T-helper 1 cell treated with Interleukin-12 subunit alpha and Interleukin-12 subunit beta and Interleukin-4 antibody, amounts not matched to agents 30 ng/mL and 1 ng/mL, for 36 hours (primary cell): ENCODE data around the gene CEP43. TPM values are rescaled to one million over a fixed set of nuclear protein-coding genes. Genes with fewer than 3 reads are reported as not detected.

Source experiments
- intact Hi-C: fragments of 100-400 bp; cut with micrococcal nuclease; formaldehyde crosslinking; loops from one replicate; pipeline ENCODE4 v1.15.1; 2024
- total RNA-seq: library from RNA; stranded (reverse); gene quantifications from 2 replicates; pipeline ENCODE4 v1.2.3, GENCODE V29; 2022

Gene CEP43
- total RNA-seq, 1 donor from 2014 or later, result 13.7 TPM

DNA sequence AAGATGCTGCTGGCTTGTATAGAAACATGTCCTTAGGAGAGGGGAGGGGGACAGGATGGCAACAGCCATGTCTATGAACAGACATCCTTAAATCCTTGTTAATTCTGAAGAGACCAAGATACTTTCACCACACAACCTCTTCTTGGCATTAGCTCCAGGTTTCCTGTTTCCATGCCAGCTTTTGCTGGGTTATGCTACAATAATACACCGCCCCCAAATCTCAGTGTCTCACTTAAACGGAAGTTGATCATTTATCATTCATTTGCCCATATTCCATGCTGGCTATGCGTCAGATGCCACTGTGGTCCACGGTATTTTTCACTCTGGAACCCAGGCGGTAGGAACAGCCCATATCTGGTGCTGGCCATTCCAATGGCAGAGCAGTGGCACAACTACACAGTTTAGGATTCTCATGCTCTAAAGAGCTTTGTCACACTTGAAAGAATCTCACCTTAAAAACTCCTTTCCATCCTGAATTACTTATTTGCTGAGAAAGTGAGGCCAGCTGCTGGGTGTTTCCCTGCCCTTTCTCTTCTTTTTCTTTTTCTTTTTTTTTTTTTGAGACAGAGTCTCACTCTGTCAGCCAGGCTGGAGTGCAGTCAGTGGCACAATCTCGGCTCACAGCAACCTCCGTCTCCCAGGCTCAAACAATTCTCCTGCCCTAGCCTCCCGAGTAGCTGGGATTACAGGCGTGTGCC lies 39.1 kb upstream of the CEP43 start:
- intact Hi-C loops, result loop anchor here (1.0 to 5.0 kb wide), 6 partner anchors 9 to 543 kb away; partner anchors contain the start of gene RPS6KA2

DNA sequence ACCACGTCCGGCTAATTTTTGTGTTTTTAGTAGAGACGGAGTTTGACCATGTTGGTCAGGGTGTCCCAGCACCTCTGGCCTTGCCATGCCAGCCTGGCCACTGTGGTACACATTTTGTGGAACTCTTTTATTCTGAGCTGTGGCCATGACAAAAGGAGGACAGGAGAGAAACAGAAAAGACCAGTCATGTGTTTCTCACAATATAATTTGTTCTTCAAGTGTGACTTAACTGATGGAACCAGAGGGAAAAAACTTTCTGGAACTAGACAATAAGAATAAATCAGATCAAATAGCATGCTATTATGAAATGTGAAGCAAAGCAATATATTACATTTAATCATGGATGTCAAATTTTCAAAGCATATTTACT lies 38.6 kb upstream of the CEP43 start:
- intact Hi-C loops, result no loop called here

DNA sequence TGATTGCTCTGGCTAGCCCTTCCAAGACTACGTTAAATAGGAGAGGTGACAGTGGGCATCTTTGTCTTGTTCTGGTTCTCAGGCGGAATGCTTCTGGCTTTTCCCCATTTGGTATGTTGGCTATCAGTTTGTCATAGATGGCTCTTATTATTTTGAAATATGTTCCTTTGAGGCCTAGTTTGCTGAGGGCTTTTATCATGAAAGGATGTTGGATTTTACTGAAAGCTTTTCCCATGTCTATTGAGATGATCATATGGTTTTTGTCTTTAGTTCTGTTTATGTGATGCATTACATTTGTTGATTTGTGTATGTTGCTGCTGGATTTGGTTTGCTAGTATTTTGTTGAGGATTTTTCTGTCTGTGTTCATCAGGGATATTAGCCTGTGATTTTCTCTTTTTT lies 32.9 kb upstream of the CEP43 start:
- intact Hi-C loops, result no loop called here

DNA sequence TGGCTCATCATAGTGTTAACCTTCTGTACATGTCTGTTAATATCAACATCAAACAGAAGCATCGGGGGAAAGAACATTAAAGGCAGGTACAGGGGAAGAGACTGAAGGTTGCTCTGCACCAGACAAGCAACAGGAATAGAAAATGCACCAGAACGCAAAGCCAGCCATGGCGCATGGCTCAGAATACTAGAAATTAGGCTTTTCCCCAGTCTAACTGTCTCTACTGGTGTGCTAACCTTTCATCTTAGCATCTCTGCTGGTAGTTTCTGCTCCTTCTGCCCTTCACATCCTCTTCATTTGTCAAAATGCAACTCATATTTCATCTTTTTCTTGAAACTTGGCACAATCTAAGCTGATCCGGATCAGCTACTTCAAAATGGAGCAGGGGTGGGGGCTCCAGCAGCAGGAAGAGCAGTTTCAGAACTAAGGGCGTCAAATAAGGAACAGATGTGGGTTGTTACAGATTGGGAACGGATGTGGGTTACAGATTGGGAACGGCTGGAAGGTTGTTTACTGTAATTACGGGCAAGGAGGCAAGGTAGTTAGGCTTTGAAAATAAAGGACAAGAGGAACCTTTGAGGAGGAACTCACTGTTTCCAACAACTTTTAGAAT lies 29.7 kb upstream of the CEP43 start:
- intact Hi-C loops, result loop anchor here (1.0 kb wide), 1 partner anchor 10 kb away; no protein-coding TSS in a partner anchor

DNA sequence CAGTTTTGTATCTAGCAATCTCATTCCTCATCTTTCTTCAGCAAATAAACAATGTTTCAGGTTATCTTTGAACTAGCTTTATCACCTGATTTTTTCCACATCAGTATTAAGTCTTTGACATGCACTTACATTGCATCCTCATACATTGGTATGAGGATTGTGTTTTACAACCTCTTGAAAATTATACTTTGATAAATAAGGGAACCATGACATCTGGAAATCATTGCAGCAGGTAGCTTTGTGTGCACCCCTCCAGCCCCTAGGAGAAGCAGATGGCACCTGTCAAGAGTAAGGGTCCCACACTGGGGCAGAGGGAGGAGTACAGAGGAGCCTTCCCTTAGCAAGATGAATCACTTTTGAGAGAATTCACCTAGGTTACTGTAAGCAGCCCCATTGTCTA lies 29.1 kb upstream of the CEP43 start:
- intact Hi-C loops, result no loop called here

DNA sequence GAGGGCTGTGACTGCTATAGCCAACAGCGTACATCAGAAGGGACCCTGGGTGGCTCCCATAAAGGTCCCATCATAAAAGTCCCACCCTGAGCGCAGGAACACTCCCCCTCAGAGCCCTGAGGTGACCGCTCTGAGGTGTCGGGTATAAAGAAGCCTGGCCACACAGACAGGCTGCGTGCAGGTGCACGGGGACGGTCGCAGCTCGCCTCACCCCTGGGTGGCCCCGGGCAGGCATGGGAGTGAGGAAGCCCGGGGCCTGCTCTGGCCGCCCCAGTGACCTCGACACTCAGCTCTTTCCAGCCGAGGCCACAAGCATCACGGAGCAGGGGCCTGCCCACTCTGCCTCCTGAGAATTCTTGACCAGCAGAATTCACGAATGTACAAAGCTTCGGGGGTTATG lies 28.4 kb upstream of the CEP43 start:
- intact Hi-C loops, result no loop called here

DNA sequence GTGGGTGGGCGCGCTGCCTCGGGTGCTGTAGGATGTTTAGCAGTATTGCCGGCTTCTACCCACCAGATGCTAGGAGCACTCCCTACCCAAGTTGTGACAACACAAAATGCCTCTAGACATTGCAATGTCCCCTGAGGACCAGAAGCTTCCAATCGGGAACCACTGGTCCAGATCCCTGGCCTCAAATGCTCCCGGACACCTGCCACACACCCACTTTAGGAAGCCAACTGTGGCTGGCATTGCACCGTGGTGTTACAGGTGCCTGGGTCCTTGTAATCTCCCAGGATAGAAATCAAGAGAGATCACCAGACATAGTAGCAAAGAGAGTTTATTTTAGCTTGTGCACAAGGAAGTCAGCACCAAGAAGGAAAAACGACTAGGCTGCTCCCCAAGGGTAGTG lies 27.9 kb upstream of the CEP43 start:
- intact Hi-C loops, result no loop called here

DNA sequence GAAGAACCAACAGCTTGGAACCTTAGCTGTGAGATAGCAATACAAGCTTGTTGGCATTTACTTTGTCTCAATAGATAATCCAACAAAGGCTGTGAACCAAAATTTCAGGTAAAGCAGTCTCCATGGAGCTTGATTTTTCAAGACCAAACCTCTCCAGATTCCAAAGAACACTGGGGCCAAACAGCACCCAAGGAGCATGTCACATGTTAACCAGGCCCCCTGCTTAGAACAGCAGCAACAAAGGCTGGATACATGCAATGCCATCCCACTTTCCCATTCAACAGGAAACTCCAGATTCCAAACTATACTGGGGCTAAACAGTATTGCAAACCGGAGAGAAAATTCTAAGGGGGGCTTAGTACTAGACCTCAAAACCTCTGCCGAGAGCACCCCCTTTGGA lies 27.1 kb upstream of the CEP43 start:
- intact Hi-C loops, result no loop called here

DNA sequence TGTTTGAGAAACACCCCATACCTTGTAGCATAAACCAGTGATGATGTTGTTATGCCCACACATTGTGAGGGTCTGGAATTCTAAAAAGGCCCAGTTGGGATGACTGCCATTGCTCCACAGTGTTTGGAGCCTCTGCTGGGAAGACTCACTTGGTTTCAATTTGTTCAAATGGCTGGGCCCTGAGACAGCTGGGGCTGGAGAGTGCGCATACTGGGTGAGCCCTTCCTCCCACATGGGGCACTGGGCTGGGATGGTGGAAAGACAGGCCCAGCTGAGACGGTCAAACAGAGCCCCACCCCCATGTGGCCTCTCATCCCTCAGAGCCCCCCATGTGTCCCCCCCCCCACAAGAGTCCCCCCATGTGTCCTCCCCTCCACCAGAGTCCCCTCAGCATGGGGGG lies 22.6 kb upstream of the CEP43 start:
- intact Hi-C loops, result no loop called here

DNA sequence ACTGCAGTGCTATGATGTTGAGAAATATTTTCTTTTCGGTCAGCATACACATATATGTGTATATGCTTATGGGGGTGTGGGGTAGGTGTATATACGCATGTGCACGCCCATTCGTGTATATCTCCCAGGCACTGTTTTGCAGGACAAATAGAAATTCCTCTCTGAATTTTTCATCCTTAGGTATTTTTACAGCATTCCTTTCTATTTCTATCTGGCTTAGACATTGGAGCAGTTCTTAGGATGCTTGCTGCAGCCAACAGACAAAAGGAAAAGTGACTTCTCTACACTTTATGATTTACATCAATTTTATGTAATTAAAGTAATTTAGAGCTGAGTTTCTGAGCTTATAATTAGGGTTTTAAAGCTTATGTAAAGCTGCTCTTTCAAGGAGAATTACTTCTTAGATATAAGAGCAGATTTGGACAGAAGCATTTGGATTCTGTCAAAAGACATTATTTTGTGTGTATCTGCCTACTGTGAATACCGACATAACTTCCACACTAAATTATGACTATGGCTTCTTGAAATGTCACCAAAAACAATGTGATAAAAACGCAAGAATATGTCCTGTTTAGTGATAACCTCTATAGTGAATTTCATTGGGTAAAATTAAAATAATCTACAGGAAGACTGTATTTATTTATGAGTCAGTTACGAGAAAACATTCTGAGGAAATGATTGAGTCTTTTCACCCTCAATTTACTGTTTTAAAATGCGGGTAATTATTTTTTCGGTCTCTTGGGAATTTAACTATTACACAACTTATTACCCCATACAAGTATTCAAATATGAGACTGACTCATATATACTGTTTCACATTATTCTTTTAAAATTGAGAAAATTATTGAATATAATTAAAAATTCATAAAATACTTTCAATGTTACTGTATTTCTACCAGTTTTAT lies 21.3 kb upstream of the CEP43 start:
- intact Hi-C loops, result no loop called here

DNA sequence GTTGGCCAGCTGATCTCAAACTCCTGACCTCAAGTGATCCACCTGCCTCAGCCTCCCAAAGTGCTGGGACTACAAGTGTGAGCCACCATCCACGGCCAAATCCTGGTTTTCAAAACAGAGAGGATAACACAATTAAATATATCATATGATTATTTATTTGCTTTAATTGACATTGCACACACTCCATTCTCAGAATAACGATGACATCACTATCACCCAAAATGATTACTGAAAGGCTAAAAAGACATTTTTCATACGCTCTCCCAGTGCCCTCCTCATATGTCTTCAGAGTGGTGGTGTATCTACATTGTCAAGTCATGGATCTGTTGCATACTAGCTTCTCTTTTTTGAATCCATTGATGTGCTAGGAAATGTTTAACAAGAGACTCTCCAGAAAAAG lies 18.5 kb upstream of the CEP43 start:
- intact Hi-C loops, result no loop called here

DNA sequence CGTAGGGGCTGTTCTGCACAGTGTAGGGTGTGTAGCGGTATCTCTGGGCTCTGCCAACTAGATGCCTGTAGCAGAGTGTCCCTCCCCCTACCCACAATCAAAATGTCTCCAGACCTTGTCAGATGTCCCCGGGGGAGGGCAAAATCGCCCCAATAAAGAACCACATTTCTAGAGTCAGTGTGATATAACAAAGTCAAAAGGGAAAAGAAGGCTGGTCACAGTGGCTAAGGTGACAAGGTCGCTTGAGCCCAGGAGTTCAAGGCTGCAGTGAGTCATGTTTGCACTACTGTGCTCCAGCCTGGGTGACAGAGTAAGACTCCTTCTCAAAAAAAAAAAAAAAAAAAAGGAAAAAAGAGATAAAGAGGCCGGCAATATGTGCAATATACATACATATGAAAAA lies 11.7 kb upstream of the CEP43 start:
- intact Hi-C loops, result no loop called here

DNA sequence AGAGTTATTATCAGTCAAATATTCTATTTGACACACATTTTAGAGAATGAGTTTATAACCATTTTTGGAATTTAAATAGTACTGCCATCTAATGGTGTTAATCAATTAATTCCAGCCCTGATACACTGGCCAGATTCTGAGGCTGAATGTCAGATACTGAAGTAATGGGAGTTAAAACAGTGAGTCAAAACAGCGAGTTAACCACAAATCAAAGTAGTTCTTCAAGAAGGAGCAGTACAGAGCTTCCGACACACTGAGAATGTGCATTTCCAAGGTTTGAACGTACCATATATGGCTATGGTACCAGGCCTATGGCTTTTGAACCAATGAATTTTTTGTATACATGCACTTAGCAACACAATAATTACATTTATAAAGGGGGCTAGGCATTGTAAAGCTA lies 11.3 kb upstream of the CEP43 start:
- intact Hi-C loops, result loop anchor here (2.0 kb wide), 1 partner anchor 81 kb away; no protein-coding TSS in a partner anchor

DNA sequence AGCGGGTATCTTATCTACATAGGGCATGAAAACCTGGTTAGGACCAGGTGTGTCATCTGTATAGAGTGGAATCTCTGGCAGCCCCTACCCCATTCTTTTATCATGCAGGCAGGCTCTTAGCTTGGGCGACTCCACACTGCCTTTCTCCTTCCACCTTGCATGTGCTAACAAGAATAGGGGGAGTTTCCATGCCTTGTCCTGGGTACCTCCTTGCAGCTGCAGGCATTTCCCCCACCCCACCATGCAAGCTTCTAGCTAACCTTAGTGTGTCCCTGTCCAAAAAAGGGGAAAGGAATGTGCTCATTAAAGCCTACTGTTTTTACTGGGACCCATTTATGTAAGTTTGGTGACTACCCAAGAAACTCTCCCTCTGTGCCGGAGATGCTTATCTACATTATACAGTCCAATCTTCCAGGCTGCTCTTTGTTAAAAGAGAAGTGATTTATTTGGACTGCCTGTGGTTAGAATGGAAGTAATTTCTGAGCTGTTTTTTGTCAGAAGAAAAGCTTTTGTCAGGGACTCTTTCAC lies 10.5 kb upstream of the CEP43 start:
- intact Hi-C loops, result loop anchor here (1.0 to 2.0 kb wide), 6 partner anchors 11 to 213 kb away; partner anchors contain the start of gene CEP43

DNA sequence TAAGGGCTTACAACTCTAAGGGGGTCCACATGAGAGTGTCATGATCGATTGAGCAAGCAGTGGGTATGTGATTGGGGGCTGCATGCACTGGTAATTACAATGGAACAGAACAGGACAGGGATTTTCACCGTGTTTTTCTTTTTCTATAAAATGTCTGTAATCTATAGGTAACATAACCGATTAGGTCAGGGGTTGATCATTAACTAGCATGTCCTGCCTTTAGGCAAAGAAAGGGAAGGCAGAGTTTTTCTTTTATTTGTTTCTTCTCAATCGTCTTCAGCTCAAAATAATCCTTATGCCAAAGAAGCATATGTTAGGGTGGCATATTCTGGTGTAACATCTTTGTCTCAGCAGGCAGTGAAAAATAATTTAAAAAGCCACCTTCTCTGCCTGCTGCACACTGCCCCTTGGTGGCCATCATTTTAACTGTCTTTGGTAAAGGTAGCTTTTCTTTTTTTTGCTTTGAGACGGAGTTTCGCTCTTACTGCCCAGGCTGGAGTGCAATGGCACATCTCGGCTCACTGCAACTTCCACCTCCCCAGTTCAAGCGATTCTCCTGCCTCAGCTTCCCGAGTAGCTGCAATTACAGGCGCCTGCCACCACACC lies 9.7 kb upstream of the CEP43 start:
- intact Hi-C loops, result loop anchor here (1.0 to 2.0 kb wide), 6 partner anchors 10 to 214 kb away; partner anchors contain the start of gene CEP43

DNA sequence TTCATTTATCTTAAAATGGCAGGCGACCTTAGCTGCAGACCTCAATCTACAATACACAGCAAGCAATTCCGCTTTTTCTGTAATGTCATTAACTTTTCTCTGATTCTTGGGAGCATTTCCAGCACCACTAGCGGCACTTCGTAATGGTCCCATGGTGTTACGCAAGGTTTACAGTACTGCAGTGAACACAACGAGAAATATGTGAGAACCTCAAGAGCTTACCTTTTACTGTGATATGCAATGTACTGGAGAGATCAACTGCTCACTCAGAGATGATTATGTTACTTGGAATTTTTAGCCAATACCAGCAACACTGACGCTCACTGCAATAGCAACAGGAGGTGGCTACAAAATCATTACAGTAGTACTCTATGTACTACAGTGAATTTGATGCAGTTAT lies 2.8 kb upstream of the CEP43 start:
- intact Hi-C loops, result loop anchor here (5.0 kb wide), 3 partner anchors 614 to 831 kb away; partner anchors contain the start of genes AFDN and MPC1

DNA sequence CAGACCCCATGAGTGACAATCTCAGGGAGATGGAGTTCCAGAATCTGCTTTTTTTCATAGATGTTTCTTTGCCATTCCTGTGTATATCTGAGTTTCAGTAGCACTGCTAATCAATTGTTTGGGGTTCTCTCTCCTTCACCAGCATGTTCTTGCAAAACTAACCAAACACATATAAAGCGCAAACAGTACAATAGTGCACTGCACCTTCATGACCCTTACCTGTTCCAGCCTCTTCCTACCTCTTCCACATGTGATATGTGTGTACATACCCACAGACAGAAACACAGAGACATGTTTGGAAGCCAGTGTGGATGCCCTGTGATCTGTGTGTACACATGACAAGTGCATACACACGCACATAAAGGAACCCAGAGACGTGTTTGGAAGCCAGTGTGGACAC lies 1.8 kb upstream of the CEP43 start:
- intact Hi-C loops, result loop anchor here (1.0 to 5.0 kb wide), 4 partner anchors 145 to 830 kb away; partner anchors contain the start of genes AFDN and MPC1

DNA sequence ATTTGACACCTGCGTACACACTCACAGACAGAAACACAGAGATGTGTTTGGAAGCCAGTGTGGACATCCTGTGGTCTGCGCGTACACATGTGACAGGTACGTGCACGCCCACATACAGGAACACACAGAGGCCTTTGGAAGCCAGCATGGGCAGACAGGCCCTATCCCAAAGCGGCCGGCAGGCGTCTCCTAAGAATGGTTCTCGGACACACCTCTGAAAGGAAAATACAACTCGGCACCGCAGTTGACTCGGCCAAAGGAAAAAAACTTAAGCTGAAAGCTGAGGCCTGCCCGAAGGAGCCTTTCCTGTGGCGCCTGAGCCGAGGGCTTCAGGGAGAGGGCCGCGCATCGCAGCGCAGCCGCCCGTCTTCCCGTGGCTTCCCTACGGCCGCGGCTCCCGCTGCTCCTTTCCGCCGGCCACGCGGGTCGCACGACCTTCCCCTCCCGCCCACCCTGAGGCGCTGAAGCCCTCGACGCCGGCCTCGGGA lies 1.4 kb upstream of the CEP43 start:
- intact Hi-C loops, result loop anchor here (1.0 to 5.0 kb wide), 5 partner anchors 135 to 829 kb away; partner anchors contain the start of genes AFDN and MPC1

DNA sequence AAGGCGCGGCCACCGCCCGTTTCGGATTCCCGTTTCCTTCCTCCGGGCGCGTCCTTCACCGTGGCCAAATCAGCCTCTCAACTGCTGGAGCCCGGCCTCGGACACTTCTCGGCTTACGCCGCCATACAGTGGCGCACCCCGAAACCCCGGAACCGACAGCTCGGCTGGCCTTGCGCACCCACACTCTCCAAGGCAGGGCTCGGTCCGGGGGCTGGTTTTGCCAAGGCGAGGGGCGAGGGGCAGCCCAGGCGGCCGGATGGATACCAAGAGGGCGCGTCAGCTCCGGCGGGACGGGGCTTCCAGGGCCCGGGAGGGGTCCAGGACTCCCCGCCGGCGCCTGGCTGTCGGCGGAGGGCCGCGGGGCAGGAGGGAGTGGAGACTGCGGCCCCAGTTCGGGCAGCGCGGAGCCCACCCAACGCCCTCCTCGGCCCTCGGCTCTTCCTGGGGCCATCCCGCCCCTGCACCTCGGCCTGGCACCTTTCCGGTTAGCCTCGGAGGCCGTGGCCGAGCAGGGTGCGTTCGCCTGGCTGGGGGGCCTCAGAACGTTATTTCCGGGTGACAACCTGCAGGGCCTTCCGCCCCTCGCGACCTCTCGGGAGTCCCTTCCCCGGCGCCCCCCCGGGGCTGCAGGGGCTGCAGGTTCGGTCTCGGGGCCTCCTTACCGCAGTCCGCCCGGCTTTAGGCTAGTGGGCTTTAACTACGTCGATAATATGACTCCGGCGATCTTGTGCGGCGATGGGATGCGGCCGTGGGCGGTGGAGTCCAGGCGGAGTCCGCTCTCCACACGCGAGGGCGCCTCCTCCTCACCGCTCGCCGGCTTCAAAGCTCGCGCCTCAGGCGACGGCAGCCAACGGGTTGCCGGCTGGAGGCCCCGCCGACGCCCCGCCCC lies 697 bp upstream of the CEP43 start:
- intact Hi-C loops, result loop anchor here (1.0 to 5.0 kb wide), 10 partner anchors 9 to 829 kb away; partner anchors contain the start of genes AFDN, MPC1, RNASET2 and RPS6KA2

DNA sequence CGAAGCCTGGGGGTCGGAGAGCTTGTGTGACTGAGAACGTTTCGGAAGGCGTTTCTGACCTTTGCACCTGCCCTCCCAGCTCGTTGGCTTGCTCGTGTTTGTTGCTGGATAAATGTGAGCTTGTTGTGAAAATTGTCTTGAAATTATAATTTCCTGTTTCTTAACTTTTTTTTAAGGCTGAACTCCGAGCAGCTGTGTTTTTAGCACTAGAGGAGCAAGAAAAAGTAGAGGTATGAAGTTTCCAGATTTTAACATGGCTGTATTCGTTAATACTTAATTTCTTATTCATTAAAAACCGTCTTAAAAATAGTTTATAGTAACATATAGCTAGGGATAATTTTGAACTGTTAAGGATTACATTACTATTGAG lies 672 bp downstream of the CEP43 start:
- intact Hi-C loops, result loop anchor here (1.0 to 5.0 kb wide), 11 partner anchors 11 to 827 kb away; partner anchors contain the start of genes AFDN, MPC1, RNASET2 and RPS6KA2
